Measurements from ENCODE around the gene PKNOX2.

Gene PKNOX2

DNA sequence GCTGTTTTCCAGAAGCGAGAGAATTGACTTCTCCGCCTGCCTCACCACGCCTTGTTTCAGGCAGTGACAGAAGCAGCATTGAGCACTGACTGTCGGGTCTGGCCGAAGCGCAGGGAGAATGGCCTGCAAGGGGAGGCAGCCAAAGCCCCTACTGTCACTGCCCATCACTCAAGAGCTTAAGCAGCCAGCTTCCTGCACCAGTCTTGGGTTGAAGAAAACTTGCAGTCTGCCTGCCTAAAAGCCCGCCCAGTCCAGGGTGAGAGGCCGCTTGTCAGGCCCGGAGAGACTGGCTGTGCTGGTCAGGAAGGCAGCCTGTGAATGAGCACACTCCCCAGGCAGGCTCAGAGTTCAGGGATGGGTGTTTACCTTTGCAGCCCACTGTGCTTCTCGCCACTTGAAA lies 108.3 kb downstream of the PKNOX2 start:
- H3K36me3 ChIP-seq (replicated peaks; ENCODE audit: insufficient read depth, low read length) = no peaks in the 10 kb centered on the region
- H2AFZ ChIP-seq (ENCODE audit: low read length) = no peak overlapping the region
- H3K79me2 ChIP-seq (ENCODE audit: low read length) = no peaks in the 10 kb centered on the region
- H3K9me2 ChIP-seq (replicated peaks; ENCODE audit: insufficient read depth, low read length) = no peaks in the 10 kb centered on the region
- no peak for DNase-seq
- H3F3A ChIP-seq (ENCODE audit: insufficient read depth, low read length) = no peaks in the 10 kb centered on the region
- TF ChIP-seq CTCF (IDR thresholded peaks at IDR 0.05; ENCODE audit: low read length) (no peak), EZH2 (optimal IDR thresholded peaks at IDR 0.05; ENCODE audit: low read depth, low read length) (no peak), EZH2phosphoT487 (IDR thresholded peaks at IDR 0.05; ENCODE audit: low read length) (no peak)
- no peak overlapping the region for H3K27ac ChIP-seq (ENCODE audit: low read length)
- H3K27me3 ChIP-seq (replicated peaks; ENCODE audit: insufficient read depth, low read length) = no peaks in the 10 kb centered on the region
- H3K4me2 ChIP-seq (ENCODE audit: low read depth, low read length) = no peak overlapping the region
- H3K4me1 ChIP-seq (ENCODE audit: low read length) = no peaks in the 10 kb centered on the region
- H4K20me1 ChIP-seq (ENCODE audit: insufficient read depth, low read length) = no peaks in the 10 kb centered on the region
- no peak overlapping the region for H3K9ac ChIP-seq (ENCODE audit: low read length)
- H3K4me3 ChIP-seq (ENCODE audit: low read length) = no peak overlapping the region
- H3K9me3 ChIP-seq (replicated peaks; ENCODE audit: insufficient read depth, low read length) = no peaks in the 10 kb centered on the region

- no peaks in the 10 kb centered on the region for H3K36me3 ChIP-seq (replicated peaks; ENCODE audit: insufficient read depth, low read length)
- no peaks in the 10 kb centered on the region for H3K27me3 ChIP-seq (replicated peaks; ENCODE audit: insufficient read depth, low read length)
- H2AFZ ChIP-seq (ENCODE audit: low read length) = no peak overlapping the region
- H3K4me2 ChIP-seq (ENCODE audit: low read depth, low read length) = no peak overlapping the region
- TF ChIP-seq EZH2 (optimal IDR thresholded peaks at IDR 0.05; ENCODE audit: low read depth, low read length) = no peak
- no peak for TF ChIP-seq CTCF (IDR thresholded peaks at IDR 0.05; ENCODE audit: low read length)
- TF ChIP-seq EZH2phosphoT487 (IDR thresholded peaks at IDR 0.05; ENCODE audit: low read length) = no peak
- H3K4me1 ChIP-seq (ENCODE audit: low read length) = no peaks in the 10 kb centered on the region
- no peaks in the 10 kb centered on the region for H4K20me1 ChIP-seq (ENCODE audit: insufficient read depth, low read length)
- DNase-seq = no peak
- H3K27ac ChIP-seq (ENCODE audit: low read length) = no peak overlapping the region
- no peaks in the 10 kb centered on the region for H3K79me2 ChIP-seq (ENCODE audit: low read length)
- H3F3A ChIP-seq (ENCODE audit: insufficient read depth, low read length) = no peaks in the 10 kb centered on the region
- H3K9ac ChIP-seq (ENCODE audit: low read length) = no peak overlapping the region
- H3K9me2 ChIP-seq (replicated peaks; ENCODE audit: insufficient read depth, low read length) = no peaks in the 10 kb centered on the region
- H3K4me3 ChIP-seq (ENCODE audit: low read length) = no peak overlapping the region
- H3K9me3 ChIP-seq (replicated peaks; ENCODE audit: insufficient read depth, low read length) = no peaks in the 10 kb centered on the region
Measured at GRCh38 chr11:125273519-125274000, 109.0 kb downstream of the PKNOX2 start.

DNA sequence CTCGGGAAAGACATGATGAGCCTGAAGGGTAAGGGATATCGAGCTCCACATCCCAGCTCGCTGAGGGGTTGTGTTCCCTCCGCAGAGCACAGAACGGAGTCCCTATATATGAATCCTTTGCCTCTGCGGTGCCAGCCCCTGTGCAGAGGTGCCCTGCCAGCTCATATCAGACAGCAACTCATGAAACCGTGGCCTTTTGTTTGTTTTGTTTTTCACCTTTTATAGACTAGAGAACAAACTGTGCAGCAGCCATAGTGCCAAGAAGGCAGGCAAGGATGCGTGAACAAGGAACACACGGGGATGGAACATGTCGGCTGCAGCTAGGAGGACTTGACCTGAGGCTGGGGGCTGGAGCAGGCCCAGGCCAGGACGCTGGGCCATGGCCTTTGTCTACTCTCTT lies 109.8 kb downstream of the PKNOX2 start:
- Histone ChIP-seq H4K20me1 (ENCODE audit: insufficient read depth, low read length) (no peaks in the 10 kb centered on the region), H3K27ac (ENCODE audit: low read length) (no peak overlapping the region), H3K9me3 (replicated peaks; ENCODE audit: insufficient read depth, low read length) (no peaks in the 10 kb centered on the region), H2AFZ (ENCODE audit: low read length) (no peak overlapping the region), H3K4me2 (ENCODE audit: low read depth, low read length) (no peak overlapping the region), H3K9me2 (replicated peaks; ENCODE audit: insufficient read depth, low read length) (no peaks in the 10 kb centered on the region), H3K27me3 (replicated peaks; ENCODE audit: insufficient read depth, low read length) (no peaks in the 10 kb centered on the region), H3F3A (ENCODE audit: insufficient read depth, low read length) (no peaks in the 10 kb centered on the region), H3K4me1 (ENCODE audit: low read length) (no peaks in the 10 kb centered on the region), H3K79me2 (ENCODE audit: low read length) (no peaks in the 10 kb centered on the region), H3K36me3 (replicated peaks; ENCODE audit: insufficient read depth, low read length) (no peaks in the 10 kb centered on the region), H3K9ac (ENCODE audit: low read length) (no peak overlapping the region), H3K4me3 (ENCODE audit: low read length) (no peak overlapping the region)
- DNase-seq = no peak
- TF ChIP-seq EZH2phosphoT487 (IDR thresholded peaks at IDR 0.05; ENCODE audit: low read length) (no peak), CTCF (IDR thresholded peaks at IDR 0.05; ENCODE audit: low read length) (no peak), EZH2 (optimal IDR thresholded peaks at IDR 0.05; ENCODE audit: low read depth, low read length) (no peak)
